Effector memory CD4-positive, alpha-beta T cell (primary cell): ENCODE results near the gene RELN.

ENCODE experiments used
- DNase-seq, 3 donors: peaks; one replicate each; pipeline ENCODE4 v3.0.0-alpha.2; 2020
- H3K27ac ChIP-seq: 2 replicates; pipeline ENCODE4 v1.7.0; 2013; ENCODE audit warnings: mild to moderate bottlenecking, low read length, moderate library complexity; ENCODE audit not compliant: insufficient read depth, poor library complexity, severe bottlenecking
- H3K27me3 ChIP-seq: replicated peaks from 2 replicates; pipeline ENCODE4 v1.7.0; 2013; ENCODE audit warnings: mild to moderate bottlenecking, low read length; ENCODE audit not compliant: insufficient read depth, control insufficient read depth, poor library complexity, severe bottlenecking
- H3K36me3 ChIP-seq: 2 replicates; pipeline ENCODE4 v1.7.0; 2013; ENCODE audit warnings: mild to moderate bottlenecking, low read length, moderate library complexity; ENCODE audit not compliant: control insufficient read depth, insufficient read depth
- H3K4me1 ChIP-seq: 2 replicates; pipeline ENCODE4 v1.7.0; 2013; ENCODE audit warnings: low read length, mild to moderate bottlenecking; ENCODE audit not compliant: control insufficient read depth, insufficient read depth, poor library complexity, severe bottlenecking
- H3K4me3 ChIP-seq: 2 replicates; pipeline ENCODE4 v1.7.0; 2013; ENCODE audit warnings: low read length, low read depth, mild to moderate bottlenecking; ENCODE audit not compliant: insufficient read depth, poor library complexity, severe bottlenecking
- H3K9me3 ChIP-seq: 2 replicates; pipeline ENCODE4 v1.7.0; 2013; ENCODE audit warnings: mild to moderate bottlenecking, low read length, moderate library complexity; ENCODE audit not compliant: control insufficient read depth

Gene RELN

GRCh38 chr7:103666326-103666725 is 323.1 kb downstream of the RELN start:
- H3K27ac ChIP-seq = no peak overlapping the region
- no peak overlapping the region for H3K4me3 ChIP-seq
- H3K27me3 ChIP-seq = no peaks in the 10 kb centered on the region
- H3K36me3 ChIP-seq = no peaks in the 10 kb centered on the region
- DNase-seq = no peak
- no peaks in the 10 kb centered on the region for H3K4me1 ChIP-seq
- H3K9me3 ChIP-seq = no peaks in the 10 kb centered on the region

GRCh38 chr7:103664577-103664976 is 324.9 kb downstream of the RELN start:
- no peak for DNase-seq
- no peaks in the 10 kb centered on the region for H3K36me3 ChIP-seq
- no peak overlapping the region for H3K27ac ChIP-seq
- no peaks in the 10 kb centered on the region for H3K9me3 ChIP-seq
- no peaks in the 10 kb centered on the region for H3K4me1 ChIP-seq
- no peak overlapping the region for H3K4me3 ChIP-seq
- H3K27me3 ChIP-seq = no peaks in the 10 kb centered on the region

GRCh38 chr7:103660455-103661371 is 328.7 kb downstream of the RELN start:
- Histone ChIP-seq H3K4me3 (no peak overlapping the region), H3K9me3 (no peaks in the 10 kb centered on the region), H3K4me1 (no peaks in the 10 kb centered on the region), H3K27me3 (no peaks in the 10 kb centered on the region), H3K27ac (no peak overlapping the region), H3K36me3 (no peaks in the 10 kb centered on the region)
- DNase-seq = no peak

DNA sequence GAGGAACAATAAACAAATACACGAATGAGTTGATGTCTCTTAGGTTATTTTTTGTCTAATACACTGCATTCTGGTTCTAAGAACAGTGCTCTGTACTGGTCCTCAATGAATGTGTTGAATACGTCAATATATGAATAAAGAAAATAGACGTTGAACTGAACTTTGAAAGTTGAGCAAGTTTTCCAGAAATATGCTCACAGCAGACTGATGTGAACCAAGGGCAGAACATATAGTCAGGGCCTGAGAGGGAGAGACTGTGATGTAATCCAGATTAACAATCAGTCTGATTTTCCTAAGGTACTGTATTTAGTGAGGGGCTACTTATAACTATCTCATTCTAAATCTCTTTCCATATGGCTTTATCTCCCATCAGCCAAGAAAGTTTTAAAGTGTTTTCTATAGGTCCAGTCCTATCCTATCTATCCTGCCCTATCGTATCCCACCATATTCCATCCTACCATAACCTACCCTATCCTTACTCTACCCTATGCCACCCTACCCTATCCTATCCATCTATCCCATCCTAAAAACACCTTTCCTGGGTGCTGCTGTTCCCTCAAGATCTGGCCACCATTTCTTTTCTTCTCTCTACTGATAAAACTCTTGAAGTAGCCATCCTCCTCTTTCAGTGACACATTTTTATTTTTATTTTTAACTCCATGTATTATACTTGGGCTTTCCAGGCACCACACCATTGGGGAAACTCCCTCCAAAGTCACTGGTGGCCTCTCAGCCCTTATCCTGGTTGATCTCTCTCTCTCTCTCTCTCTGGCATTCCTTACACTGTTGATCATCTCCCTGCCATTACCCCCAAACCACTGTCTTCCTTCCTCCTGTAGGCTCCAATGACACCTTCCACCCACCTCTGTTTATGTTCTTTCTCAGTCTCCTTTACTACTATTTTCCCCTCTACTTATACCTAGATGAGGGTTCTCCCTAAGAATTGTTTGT is 331.1 kb downstream of the RELN start:
- Histone ChIP-seq H3K4me3 (no peak overlapping the region), H3K36me3 (no peaks in the 10 kb centered on the region), H3K27me3 (no peaks in the 10 kb centered on the region), H3K4me1 (no peaks in the 10 kb centered on the region), H3K9me3 (no peaks in the 10 kb centered on the region), H3K27ac (no peak overlapping the region)
- no peak for DNase-seq

- H3K9me3 ChIP-seq = no peaks in the 10 kb centered on the region
- H3K4me1 ChIP-seq = no peaks in the 10 kb centered on the region
- H3K4me3 ChIP-seq = no peak overlapping the region
- no peak overlapping the region for H3K27ac ChIP-seq
- H3K36me3 ChIP-seq = no peaks in the 10 kb centered on the region
- H3K27me3 ChIP-seq = no peaks in the 10 kb centered on the region
- no peak for DNase-seq
These were observed 332.0 kb downstream of the RELN start for GRCh38 chr7:103657474-103657894.

DNA sequence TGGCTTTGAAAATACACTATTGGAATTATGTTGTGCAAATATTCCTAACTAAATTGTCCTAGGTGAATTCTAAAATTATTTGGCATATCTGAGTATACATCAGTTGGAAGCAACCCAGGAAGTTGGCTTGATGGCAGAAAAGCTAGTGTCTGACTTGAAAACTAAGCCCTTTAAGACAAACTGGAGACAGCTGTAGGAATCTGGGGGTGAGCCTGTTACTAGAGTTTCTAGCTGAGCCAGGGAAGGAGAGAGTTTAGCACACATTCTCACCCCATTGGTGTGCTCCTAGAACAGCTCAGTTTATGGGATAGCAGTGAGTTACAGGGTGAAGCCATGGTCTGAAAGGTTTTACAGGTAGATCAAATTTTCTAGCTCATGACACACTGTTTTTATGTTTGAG is 333.2 kb downstream of the RELN start:
- Histone ChIP-seq H3K4me3 (no peak overlapping the region), H3K36me3 (no peaks in the 10 kb centered on the region), H3K9me3 (no peaks in the 10 kb centered on the region), H3K4me1 (no peaks in the 10 kb centered on the region), H3K27me3 (no peaks in the 10 kb centered on the region), H3K27ac (no peak overlapping the region)
- no peak for DNase-seq

DNA sequence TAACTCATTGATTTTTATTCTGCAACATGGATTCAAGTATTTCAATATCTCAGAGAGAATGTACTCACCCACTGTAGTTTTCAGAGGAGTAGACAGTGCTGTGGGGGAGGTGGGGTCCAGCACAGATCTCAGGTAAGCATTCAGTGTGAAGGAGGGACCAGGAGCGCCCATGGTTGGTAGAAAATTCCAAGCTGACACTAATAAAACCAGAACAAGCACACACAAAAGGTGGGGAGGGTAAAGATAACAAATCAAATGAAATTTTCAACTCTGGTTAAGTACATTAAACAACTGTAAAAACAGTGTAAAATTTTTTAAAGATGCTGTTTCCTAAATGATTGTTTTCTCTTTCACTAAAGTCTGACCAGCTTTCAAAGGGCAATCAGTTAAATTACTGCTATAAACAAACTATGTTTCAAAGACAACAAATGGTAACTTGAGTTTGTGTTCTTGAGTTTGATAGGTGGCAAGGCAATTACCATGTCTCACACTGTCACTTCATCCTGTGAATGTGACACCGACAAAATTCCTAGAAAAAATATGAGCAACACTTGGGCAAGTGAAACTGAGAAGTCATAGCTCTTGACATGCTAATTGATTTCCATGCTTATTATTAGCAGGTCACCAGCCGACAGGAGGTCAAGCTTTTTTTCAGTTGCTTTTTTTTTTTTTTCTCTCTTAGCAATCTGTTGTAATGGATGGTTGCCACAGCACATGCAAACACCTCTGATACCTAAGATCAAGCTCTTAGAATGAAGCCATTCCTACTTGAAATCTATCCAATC is 337.7 kb downstream of the RELN start:
- no peaks in the 10 kb centered on the region for H3K9me3 ChIP-seq
- DNase-seq = no peak
- no peak overlapping the region for H3K27ac ChIP-seq
- H3K4me1 ChIP-seq = no peaks in the 10 kb centered on the region
- H3K36me3 ChIP-seq = no peaks in the 10 kb centered on the region
- no peaks in the 10 kb centered on the region for H3K27me3 ChIP-seq
- H3K4me3 ChIP-seq = no peak overlapping the region

DNA sequence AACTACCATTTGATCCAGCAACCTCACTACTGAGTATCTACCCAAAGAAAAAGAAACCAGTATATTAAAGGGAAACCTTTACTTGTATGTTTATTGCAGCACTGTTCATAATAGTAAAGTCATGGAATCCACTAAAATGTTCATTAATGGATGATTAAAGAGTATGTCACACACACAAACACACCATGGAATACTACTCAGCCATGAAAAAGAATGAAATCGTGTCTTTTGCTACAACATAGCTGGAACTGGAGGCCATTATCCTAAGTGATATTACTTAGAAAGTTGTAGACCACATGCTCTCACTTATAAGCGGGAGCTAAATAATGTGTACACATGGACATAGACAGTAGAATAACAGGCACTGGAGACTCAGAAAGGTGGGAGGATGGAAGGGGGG is 340.4 kb downstream of the RELN start:
- no peak for DNase-seq
- Histone ChIP-seq H3K9me3 (no peaks in the 10 kb centered on the region), H3K27me3 (no peaks in the 10 kb centered on the region), H3K36me3 (no peaks in the 10 kb centered on the region), H3K4me3 (no peak overlapping the region), H3K27ac (no peak overlapping the region), H3K4me1 (no peaks in the 10 kb centered on the region)

DNA sequence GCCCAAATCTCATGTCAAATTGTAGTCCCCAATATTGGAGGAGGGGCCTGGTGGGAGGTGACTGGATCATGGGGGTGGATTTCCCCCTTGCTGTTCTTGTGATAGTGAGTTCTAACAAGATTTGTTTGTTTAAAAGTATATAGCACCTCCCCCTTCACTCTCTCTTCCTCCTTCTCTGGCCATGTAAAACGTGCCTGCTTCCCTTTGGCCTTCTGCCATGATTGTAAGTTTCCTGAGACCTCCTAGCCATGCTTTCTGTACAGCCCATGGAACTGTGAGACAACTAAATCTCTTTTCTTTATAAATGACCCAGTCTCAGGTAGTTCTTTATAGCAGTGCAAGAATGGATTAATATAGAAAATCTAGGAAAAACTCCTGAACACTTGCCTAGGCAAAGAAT is 341.3 kb downstream of the RELN start:
- H3K27ac ChIP-seq = no peak overlapping the region
- no peaks in the 10 kb centered on the region for H3K9me3 ChIP-seq
- no peaks in the 10 kb centered on the region for H3K4me1 ChIP-seq
- DNase-seq = no peak
- no peak overlapping the region for H3K4me3 ChIP-seq
- H3K27me3 ChIP-seq = no peaks in the 10 kb centered on the region
- no peaks in the 10 kb centered on the region for H3K36me3 ChIP-seq
